SK-N-SH treated with all-trans-retinoic acid at 6 μM for 48 hours (cell line): ENCODE measurements around the gene NDUFB10.
"Not testable (repeated sequence)": the region's sequence is repeated elsewhere in the genome, so short reads cannot be mapped to it uniquely, and the experiment has no call there.

ENCODE experiments used
- ATAC-seq: fragments of 200-7000 bp; cut with Tn5 transposase; 3 replicates; pipeline ENCODE4 v1.9.1; 2020; ENCODE audit warnings: mild to moderate bottlenecking, moderate library complexity
- ARNTL ChIP-seq: fragments of 450-650 bp; formaldehyde crosslinking; IDR thresholded peaks from 2 replicates; pipeline ENCODE4 v1.5.0; 2020; ENCODE audit warnings: low read depth, mild to moderate bottlenecking, moderate library complexity, borderline replicate concordance
- BACH2 ChIP-seq: fragments of 250-450 bp; sonication (Bioruptor Pico); IDR thresholded peaks from 2 replicates; pipeline ENCODE4 v1.9.0; 2021; ENCODE audit warnings: mild to moderate bottlenecking, borderline replicate concordance
- CSDC2 ChIP-seq: fragments of 250-450 bp; sonication (Bioruptor Pico); IDR thresholded peaks from 2 replicates; pipeline ENCODE4 v1.5.0; 2020; ENCODE audit warnings: mild to moderate bottlenecking, moderate library complexity
- ESRRG ChIP-seq: fragments of 250-450 bp; sonication (Bioruptor Pico); IDR thresholded peaks from 2 replicates; pipeline ENCODE4 v1.6.1; 2021; ENCODE audit warnings: mild to moderate bottlenecking
- GLIS3 ChIP-seq: fragments of 250-450 bp; sonication (Bioruptor Pico); IDR thresholded peaks from 2 replicates; pipeline ENCODE4 v1.5.0; 2020; ENCODE audit warnings: mild to moderate bottlenecking, moderate library complexity
- ISL1 ChIP-seq: fragments of 250-450 bp; sonication (Bioruptor Pico); IDR thresholded peaks from 2 replicates; pipeline ENCODE4 v2.1.2; 2022; ENCODE audit warnings: mild to moderate bottlenecking, moderate library complexity
- PPARA ChIP-seq: fragments of 250-450 bp; sonication (Bioruptor Pico); IDR thresholded peaks from 2 replicates; pipeline ENCODE4 v1.5.0; 2020; ENCODE audit warnings: mild to moderate bottlenecking, borderline replicate concordance
- RARB ChIP-seq: fragments of 250-450 bp; sonication (Bioruptor Pico); IDR thresholded peaks from 2 replicates; pipeline ENCODE4 v1.8.0; 2021; ENCODE audit warnings: mild to moderate bottlenecking, moderate library complexity
- SNAI2 ChIP-seq: fragments of 250-450 bp; sonication (Bioruptor Pico); IDR thresholded peaks from 2 replicates; pipeline ENCODE4 v1.5.0; 2020; ENCODE audit warnings: mild to moderate bottlenecking, moderate library complexity
- TCF4 ChIP-seq: fragments of 250-450 bp; sonication (Bioruptor Pico); IDR thresholded peaks from 2 replicates; pipeline ENCODE4 v1.8.0; 2021; ENCODE audit warnings: mild to moderate bottlenecking, moderate library complexity, borderline replicate concordance
- TOX ChIP-seq: fragments of 250-450 bp; sonication (Bioruptor Pico); IDR thresholded peaks from 2 replicates; pipeline ENCODE4 v1.8.0; 2021; ENCODE audit warnings: mild to moderate bottlenecking, moderate library complexity, borderline replicate concordance
- ZC3H10 ChIP-seq: fragments of 250-450 bp; sonication (Bioruptor Pico); IDR thresholded peaks from 2 replicates; pipeline ENCODE4 v1.5.1; 2021; ENCODE audit warnings: mild to moderate bottlenecking, moderate library complexity
- ZFP3 ChIP-seq: fragments of 250-450 bp; sonication (Bioruptor Pico); IDR thresholded peaks from 2 replicates; pipeline ENCODE4 v1.5.0; 2020; ENCODE audit warnings: mild to moderate bottlenecking, moderate library complexity
- ZFP30 ChIP-seq: fragments of 450-650 bp; formaldehyde crosslinking; IDR thresholded peaks from 2 replicates; pipeline ENCODE4 v1.5.0; 2022; ENCODE audit warnings: mild to moderate bottlenecking, moderate library complexity
- ZNF565 ChIP-seq: fragments of 450-650 bp; formaldehyde crosslinking; conservative IDR thresholded peaks from 2 replicates; pipeline ENCODE4 v1.5.0; 2020; ENCODE audit warnings: low read depth, mild to moderate bottlenecking, moderate library complexity
- ZNF70 ChIP-seq: fragments of 450-650 bp; formaldehyde crosslinking; IDR thresholded peaks from 2 replicates; pipeline ENCODE4 v1.5.0; 2020; ENCODE audit warnings: mild to moderate bottlenecking, moderate library complexity
- ZNF8 ChIP-seq: fragments of 450-650 bp; formaldehyde crosslinking; IDR thresholded peaks from 2 replicates; pipeline ENCODE4 v1.5.0; 2020; ENCODE audit warnings: mild to moderate bottlenecking, moderate library complexity
- TF ChIP-seq, protein P1 (sequence below): fragments of 250-450 bp; sonication (Bioruptor Pico); IDR thresholded peaks from 2 replicates; pipeline ENCODE4 v1.8.0; 2021; ENCODE audit warnings: low read depth, mild to moderate bottlenecking, moderate library complexity, borderline replicate concordance
- TF ChIP-seq, protein P2 (sequence below): fragments of 250-450 bp; sonication (Bioruptor Pico); IDR thresholded peaks from 2 replicates; pipeline ENCODE4 v1.5.1; 2020; ENCODE audit warnings: low read depth, mild to moderate bottlenecking, moderate library complexity
- TF ChIP-seq, protein P3 (sequence below): fragments of 250-450 bp; sonication (Bioruptor Pico); IDR thresholded peaks from 2 replicates; pipeline ENCODE4 v1.8.0; 2020; ENCODE audit warnings: mild to moderate bottlenecking, moderate library complexity, borderline replicate concordance
- TF ChIP-seq, protein P4 (sequence below): fragments of 250-450 bp; sonication (Bioruptor Pico); IDR thresholded peaks from 2 replicates; pipeline ENCODE4 v1.5.0; 2020; ENCODE audit warnings: mild to moderate bottlenecking, moderate library complexity

Gene NDUFB10

DNA sequence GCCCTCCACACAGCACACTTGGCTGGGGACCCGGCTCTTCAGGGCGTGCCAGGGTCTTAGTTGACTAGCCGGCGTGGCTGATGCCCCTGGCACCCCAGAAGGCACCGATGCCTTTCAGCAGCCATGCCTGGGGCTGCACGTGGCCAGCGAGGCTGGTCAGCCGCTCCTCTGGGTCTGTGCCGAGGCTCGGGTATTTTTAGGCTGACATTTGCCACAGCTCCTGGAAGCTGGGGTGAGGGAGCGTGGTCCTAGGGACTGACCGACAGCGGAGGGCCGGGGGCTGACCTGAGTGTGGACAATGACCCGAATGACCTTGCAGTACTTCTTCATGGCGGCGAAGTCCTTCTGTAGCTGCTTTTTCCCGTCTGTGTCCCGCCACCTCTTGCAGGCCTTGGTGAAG is 8.8 kb upstream of the NDUFB10 start:
- TF ChIP-seq ZNF70 (no peak), ZFP30 (CRISPR knock-in tag) (no peak), BACH2 (CRISPR knock-in tag) (no peak), PPARA (CRISPR knock-in tag) (no peak), SNAI2 (CRISPR knock-in tag) (no peak), ZFP3 (CRISPR knock-in tag) (no peak), ZNF565 (CRISPR knock-in tag) (no peak), ZNF8 (CRISPR knock-in tag) (no peak), ESRRG (no peak), ISL1 (CRISPR knock-in tag) (no peak), TCF4 (CRISPR knock-in tag) (no peak), ARNTL (CRISPR knock-in tag) (no peak), ZC3H10 (CRISPR knock-in tag) (no peak), TOX (CRISPR knock-in tag) (no peak), GLIS3 (CRISPR knock-in tag) (no peak)
- TF ChIP-seq, protein P1, sequence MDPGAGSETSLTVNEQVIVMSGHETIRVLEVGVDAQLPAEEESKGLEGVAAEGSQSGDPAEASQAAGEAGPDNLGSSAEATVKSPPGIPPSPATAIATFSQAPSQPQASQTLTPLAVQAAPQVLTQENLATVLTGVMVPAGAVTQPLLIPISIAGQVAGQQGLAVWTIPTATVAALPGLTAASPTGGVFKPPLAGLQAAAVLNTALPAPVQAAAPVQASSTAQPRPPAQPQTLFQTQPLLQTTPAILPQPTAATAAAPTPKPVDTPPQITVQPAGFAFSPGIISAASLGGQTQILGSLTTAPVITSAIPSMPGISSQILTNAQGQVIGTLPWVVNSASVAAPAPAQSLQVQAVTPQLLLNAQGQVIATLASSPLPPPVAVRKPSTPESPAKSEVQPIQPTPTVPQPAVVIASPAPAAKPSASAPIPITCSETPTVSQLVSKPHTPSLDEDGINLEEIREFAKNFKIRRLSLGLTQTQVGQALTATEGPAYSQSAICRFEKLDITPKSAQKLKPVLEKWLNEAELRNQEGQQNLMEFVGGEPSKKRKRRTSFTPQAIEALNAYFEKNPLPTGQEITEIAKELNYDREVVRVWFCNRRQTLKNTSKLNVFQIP (CRISPR knock-in tag): no peak
- TF ChIP-seq, protein P2, sequence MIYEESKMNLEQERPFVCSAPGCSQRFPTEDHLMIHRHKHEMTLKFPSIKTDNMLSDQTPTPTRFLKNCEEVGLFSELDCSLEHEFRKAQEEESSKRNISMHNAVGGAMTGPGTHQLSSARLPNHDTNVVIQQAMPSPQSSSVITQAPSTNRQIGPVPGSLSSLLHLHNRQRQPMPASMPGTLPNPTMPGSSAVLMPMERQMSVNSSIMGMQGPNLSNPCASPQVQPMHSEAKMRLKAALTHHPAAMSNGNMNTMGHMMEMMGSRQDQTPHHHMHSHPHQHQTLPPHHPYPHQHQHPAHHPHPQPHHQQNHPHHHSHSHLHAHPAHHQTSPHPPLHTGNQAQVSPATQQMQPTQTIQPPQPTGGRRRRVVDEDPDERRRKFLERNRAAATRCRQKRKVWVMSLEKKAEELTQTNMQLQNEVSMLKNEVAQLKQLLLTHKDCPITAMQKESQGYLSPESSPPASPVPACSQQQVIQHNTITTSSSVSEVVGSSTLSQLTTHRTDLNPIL (CRISPR knock-in tag): no peak
- TF ChIP-seq, protein P3, sequence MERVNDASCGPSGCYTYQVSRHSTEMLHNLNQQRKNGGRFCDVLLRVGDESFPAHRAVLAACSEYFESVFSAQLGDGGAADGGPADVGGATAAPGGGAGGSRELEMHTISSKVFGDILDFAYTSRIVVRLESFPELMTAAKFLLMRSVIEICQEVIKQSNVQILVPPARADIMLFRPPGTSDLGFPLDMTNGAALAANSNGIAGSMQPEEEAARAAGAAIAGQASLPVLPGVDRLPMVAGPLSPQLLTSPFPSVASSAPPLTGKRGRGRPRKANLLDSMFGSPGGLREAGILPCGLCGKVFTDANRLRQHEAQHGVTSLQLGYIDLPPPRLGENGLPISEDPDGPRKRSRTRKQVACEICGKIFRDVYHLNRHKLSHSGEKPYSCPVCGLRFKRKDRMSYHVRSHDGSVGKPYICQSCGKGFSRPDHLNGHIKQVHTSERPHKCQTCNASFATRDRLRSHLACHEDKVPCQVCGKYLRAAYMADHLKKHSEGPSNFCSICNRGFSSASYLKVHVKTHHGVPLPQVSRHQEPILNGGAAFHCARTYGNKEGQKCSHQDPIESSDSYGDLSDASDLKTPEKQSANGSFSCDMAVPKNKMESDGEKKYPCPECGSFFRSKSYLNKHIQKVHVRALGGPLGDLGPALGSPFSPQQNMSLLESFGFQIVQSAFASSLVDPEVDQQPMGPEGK (CRISPR knock-in tag): no peak
- TF ChIP-seq, protein P4, sequence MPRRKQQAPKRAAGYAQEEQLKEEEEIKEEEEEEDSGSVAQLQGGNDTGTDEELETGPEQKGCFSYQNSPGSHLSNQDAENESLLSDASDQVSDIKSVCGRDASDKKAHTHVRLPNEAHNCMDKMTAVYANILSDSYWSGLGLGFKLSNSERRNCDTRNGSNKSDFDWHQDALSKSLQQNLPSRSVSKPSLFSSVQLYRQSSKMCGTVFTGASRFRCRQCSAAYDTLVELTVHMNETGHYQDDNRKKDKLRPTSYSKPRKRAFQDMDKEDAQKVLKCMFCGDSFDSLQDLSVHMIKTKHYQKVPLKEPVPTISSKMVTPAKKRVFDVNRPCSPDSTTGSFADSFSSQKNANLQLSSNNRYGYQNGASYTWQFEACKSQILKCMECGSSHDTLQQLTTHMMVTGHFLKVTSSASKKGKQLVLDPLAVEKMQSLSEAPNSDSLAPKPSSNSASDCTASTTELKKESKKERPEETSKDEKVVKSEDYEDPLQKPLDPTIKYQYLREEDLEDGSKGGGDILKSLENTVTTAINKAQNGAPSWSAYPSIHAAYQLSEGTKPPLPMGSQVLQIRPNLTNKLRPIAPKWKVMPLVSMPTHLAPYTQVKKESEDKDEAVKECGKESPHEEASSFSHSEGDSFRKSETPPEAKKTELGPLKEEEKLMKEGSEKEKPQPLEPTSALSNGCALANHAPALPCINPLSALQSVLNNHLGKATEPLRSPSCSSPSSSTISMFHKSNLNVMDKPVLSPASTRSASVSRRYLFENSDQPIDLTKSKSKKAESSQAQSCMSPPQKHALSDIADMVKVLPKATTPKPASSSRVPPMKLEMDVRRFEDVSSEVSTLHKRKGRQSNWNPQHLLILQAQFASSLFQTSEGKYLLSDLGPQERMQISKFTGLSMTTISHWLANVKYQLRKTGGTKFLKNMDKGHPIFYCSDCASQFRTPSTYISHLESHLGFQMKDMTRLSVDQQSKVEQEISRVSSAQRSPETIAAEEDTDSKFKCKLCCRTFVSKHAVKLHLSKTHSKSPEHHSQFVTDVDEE (CRISPR knock-in tag): no peak
- no peak for ATAC-seq

DNA sequence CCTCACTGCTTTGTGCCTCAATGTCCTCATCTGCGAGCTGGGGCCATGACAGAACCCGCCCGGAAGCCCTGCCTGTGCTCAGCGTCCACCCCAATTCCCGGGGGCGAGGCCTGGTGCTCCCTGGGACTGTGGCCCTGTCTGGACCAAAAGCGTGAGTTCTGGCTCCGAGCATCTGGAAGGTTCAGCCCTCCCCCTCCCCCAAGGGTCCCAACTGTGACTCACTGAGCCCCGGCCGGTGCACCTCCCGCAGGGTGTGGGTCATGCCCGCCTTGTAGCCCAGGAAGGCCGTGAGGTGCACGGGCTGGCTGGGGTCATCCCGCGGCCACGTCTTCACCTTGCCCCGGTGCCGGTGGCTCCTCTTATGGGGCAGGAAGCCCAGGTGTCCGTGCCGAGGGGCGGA is 5.6 kb upstream of the NDUFB10 start:
- no peak for TF ChIP-seq ZNF8 (CRISPR knock-in tag)
- no peak for TF ChIP-seq ISL1 (CRISPR knock-in tag)
- no peak for TF ChIP-seq ZFP30 (CRISPR knock-in tag)
- no peak for TF ChIP-seq TOX (CRISPR knock-in tag)
- no peak for TF ChIP-seq ZFP3 (CRISPR knock-in tag)
- TF ChIP-seq ZNF70: no peak
- no peak for TF ChIP-seq RARB (CRISPR knock-in tag)
- no peak for TF ChIP-seq CSDC2 (CRISPR knock-in tag)
- TF ChIP-seq BACH2 (CRISPR knock-in tag): no peak
- no peak for ATAC-seq

DNA sequence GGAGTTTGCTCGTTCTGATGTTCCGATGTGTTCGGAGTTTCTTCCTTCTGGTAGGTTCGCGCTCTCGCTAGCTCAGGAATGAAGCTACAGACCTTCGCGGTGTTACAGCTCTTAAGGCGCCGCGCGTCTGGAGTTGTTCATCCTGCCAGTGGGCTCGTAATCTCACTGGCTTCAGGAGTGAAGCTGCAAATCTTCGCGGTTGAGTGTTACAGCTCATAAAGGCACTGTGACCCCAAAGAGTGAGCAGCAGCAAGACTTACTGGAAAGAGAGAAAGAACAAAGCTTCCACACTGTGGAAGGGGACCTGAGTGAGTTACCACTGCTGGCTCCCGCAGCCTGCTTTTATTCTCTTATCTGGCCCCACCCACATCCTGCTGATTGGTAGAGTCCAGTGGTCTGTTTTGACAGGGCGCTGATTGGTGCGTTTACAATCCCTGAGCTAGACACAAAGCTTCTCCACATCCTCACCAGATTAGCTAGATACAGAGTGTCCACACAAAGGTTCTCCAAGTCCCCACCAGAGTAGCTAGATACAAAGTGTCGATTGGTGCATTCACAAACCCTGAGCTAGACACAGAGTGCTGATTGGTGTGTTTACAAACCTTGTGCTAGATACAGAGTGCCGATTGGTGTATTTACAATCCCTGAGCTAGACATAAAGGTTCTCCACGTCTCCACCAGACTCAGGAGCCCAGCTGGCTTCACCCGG is 1.8 kb upstream of the NDUFB10 start:
- not testable (repeated sequence) for ATAC-seq

- ATAC-seq: not testable (repeated sequence)
Measured at GRCh38 chr16:1958143-1958491, 1.2 kb upstream of the NDUFB10 start.
